Neutrophil (primary cell): ENCODE results near the gene IFIT3.

Source experiments
- H3K27ac ChIP-seq: fragments of 200-600 bp; sonication (generic); 2 replicates; pipeline ENCODE4 v1.5.1; 2016; ENCODE audit warnings: mild to moderate bottlenecking, moderate library complexity
- H3K27me3 ChIP-seq: fragments of 200-600 bp; sonication (generic); 2 replicates; pipeline ENCODE4 v1.6.0; 2016; ENCODE audit warnings: mild to moderate bottlenecking
- H3K36me3 ChIP-seq: fragments of 200-600 bp; sonication (generic); 2 replicates; pipeline ENCODE4 v1.5.1; 2017
- H3K4me1 ChIP-seq, 2 experiments: fragments of 200-600 bp in 1 of 2; sonication (generic) in 1 of 2; 1 replicate in 1 of 2; 2 replicates in 1 of 2; pipeline versions ENCODE4 v1.5.1 to v1.6.1; 2013 to 2016; ENCODE audit warnings: low read depth in 1 of 2, low read length in 1 of 2, mild to moderate bottlenecking in 1 of 2, moderate library complexity in 1 of 2; ENCODE audit not compliant: control insufficient read depth in 1 of 2, insufficient read depth in 1 of 2
- H3K4me3 ChIP-seq, 2 experiments: fragments of 200-600 bp in 1 of 2; sonication (generic) in 1 of 2; 1 replicate in 1 of 2; 2 replicates in 1 of 2; pipeline ENCODE4 v1.5.1; 2013 to 2016; ENCODE audit warnings: low read depth in 1 of 2, low read length in 1 of 2, mild to moderate bottlenecking in 1 of 2, moderate library complexity in 1 of 2
- H3K9me3 ChIP-seq: fragments of 200-600 bp; sonication (generic); 2 replicates; pipeline ENCODE4 v1.5.1; 2016
- TF ChIP-seq, protein P1 (sequence below): fragments of 200-600 bp; sonication (generic); IDR thresholded peaks from 2 replicates; pipeline ENCODE4 v1.5.1; 2016; ENCODE audit warnings: antibody characterized with exemption

Gene IFIT3

DNA sequence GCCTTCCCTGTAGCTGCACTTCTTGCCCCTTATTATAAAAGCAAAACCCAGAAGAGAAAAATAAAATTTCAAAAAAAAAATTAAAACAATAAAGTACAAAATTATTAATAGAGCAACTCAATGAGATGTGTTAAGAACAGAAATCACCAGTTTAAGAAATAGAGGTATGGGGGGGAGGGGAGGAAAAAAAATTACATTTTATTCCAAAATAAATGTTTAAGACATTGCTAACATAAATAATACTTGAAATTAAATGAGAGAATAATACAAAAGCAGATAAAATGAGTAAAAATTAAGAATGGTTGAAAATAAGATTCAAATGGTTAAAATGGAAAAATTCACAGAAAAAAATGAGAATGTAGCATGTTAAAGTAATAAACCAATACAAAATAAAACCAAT, 22.9 kb upstream of the IFIT3 start:
- Histone ChIP-seq H3K36me3 (peaks cover 43% of the 10 kb centered on the region), H3K9me3 (no peaks in the 10 kb centered on the region), H3K27ac (no peak overlapping the region), H3K27me3 (no peaks in the 10 kb centered on the region), H3K4me3 (peak overlapping the region in 1 of 2 experiments; percentile 85), H3K4me1 (peaks cover 26 to 38% of the 10 kb centered on the region in 2 experiments)
- TF ChIP-seq, protein P1, sequence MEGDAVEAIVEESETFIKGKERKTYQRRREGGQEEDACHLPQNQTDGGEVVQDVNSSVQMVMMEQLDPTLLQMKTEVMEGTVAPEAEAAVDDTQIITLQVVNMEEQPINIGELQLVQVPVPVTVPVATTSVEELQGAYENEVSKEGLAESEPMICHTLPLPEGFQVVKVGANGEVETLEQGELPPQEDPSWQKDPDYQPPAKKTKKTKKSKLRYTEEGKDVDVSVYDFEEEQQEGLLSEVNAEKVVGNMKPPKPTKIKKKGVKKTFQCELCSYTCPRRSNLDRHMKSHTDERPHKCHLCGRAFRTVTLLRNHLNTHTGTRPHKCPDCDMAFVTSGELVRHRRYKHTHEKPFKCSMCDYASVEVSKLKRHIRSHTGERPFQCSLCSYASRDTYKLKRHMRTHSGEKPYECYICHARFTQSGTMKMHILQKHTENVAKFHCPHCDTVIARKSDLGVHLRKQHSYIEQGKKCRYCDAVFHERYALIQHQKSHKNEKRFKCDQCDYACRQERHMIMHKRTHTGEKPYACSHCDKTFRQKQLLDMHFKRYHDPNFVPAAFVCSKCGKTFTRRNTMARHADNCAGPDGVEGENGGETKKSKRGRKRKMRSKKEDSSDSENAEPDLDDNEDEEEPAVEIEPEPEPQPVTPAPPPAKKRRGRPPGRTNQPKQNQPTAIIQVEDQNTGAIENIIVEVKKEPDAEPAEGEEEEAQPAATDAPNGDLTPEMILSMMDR, result no peak

DNA sequence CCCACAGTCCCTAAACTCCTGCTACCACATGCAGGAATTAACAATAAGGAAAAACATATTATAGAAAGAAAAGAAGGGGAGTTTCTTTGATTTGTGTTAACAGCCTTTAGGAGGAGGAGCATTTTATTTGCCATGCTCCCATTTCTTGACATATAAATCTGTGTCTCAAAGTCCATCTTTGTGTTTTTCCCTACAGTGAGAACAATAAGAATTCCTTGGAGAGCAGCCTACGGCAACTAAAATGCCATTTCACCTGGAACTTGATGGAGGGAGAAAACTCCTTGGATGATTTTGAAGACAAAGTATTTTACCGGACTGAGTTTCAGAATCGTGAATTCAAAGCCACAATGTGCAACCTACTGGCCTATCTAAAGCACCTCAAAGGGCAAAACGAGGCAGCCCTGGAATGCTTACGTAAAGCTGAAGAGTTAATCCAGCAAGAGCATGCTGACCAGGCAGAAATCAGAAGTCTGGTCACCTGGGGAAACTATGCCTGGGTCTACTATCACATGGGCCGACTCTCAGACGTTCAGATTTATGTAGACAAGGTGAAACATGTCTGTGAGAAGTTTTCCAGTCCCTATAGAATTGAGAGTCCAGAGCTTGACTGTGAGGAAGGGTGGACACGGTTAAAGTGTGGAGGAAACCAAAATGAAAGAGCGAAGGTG, 21.9 kb upstream of the IFIT3 start:
- no peak overlapping the region for H3K4me3 ChIP-seq
- H3K27me3 ChIP-seq, result no peaks in the 10 kb centered on the region
- no peak overlapping the region for H3K27ac ChIP-seq
- TF ChIP-seq, protein P1, result no peak
- H3K9me3 ChIP-seq, result no peaks in the 10 kb centered on the region
- peaks cover 19 to 34% of the 10 kb centered on the region in 2 experiments for H3K4me1 ChIP-seq
- peaks cover 43% of the 10 kb centered on the region for H3K36me3 ChIP-seq

DNA sequence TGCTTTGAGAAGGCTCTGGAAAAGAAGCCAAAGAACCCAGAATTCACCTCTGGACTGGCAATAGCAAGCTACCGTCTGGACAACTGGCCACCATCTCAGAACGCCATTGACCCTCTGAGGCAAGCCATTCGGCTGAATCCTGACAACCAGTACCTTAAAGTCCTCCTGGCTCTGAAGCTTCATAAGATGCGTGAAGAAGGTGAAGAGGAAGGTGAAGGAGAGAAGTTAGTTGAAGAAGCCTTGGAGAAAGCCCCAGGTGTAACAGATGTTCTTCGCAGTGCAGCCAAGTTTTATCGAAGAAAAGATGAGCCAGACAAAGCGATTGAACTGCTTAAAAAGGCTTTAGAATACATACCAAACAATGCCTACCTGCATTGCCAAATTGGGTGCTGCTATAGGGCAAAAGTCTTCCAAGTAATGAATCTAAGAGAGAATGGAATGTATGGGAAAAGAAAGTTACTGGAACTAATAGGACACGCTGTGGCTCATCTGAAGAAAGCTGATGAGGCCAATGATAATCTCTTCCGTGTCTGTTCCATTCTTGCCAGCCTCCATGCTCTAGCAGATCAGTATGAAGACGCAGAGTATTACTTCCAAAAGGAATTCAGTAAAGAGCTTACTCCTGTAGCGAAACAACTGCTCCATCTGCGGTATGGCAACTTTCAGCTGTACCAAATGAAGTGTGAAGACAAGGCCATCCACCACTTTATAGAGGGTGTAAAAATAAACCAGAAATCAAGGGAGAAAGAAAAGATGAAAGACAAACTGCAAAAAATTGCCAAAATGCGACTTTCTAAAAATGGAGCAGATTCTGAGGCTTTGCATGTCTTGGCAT, 21.1 kb upstream of the IFIT3 start:
- TF ChIP-seq, protein P1, result no peak
- no peaks in the 10 kb centered on the region for H3K9me3 ChIP-seq
- H3K27me3 ChIP-seq, result no peaks in the 10 kb centered on the region
- peaks cover 14 to 27% of the 10 kb centered on the region in 2 experiments for H3K4me1 ChIP-seq
- no peak overlapping the region for H3K27ac ChIP-seq
- peaks cover 43% of the 10 kb centered on the region for H3K36me3 ChIP-seq
- no peak overlapping the region for H3K4me3 ChIP-seq

DNA sequence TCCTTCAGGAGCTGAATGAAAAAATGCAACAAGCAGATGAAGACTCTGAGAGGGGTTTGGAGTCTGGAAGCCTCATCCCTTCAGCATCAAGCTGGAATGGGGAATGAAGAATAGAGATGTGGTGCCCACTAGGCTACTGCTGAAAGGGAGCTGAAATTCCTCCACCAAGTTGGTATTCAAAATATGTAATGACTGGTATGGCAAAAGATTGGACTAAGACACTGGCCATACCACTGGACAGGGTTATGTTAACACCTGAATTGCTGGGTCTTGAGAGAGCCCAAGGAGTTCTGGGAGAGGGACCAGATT, 20.6 kb upstream of the IFIT3 start:
- no peaks in the 10 kb centered on the region for H3K27me3 ChIP-seq
- peaks cover 43% of the 10 kb centered on the region for H3K36me3 ChIP-seq
- no peak overlapping the region for H3K27ac ChIP-seq
- H3K4me1 ChIP-seq, result peaks cover 14 to 22% of the 10 kb centered on the region in 2 experiments
- TF ChIP-seq, protein P1, result no peak
- H3K4me3 ChIP-seq, result no peak overlapping the region
- no peaks in the 10 kb centered on the region for H3K9me3 ChIP-seq

DNA sequence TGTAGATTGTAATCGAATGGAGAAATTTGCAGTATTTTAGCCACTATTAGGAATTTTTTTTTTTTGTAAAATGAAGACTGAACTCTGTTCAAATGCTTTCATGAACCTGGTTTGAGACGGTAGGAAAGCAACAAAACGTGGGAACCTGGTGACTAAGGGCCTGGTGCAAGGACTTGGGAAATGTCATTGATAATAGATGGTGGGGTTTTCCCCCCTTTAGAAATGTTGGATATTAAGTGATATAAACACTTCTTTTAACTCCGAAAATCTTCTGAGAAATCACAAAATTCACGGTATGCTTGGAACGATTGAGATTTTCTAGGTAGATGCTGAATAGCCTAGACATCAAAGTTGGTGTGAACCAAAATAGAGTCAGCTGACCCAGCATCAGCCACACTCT, 19.5 kb upstream of the IFIT3 start:
- TF ChIP-seq, protein P1, result no peak
- H3K27ac ChIP-seq, result peak overlapping the region; percentile 18

More for the DNA sequence above, 19.5 kb upstream of the IFIT3 start:
- peaks cover 11 to 12% of the 10 kb centered on the region in 2 experiments for H3K4me1 ChIP-seq
- no peak overlapping the region for H3K4me3 ChIP-seq
- H3K36me3 ChIP-seq, result peaks cover 43% of the 10 kb centered on the region
- H3K9me3 ChIP-seq, result no peaks in the 10 kb centered on the region
- no peaks in the 10 kb centered on the region for H3K27me3 ChIP-seq
